Liver (tissue), 9 donors: ENCODE data around the gene PSIP1. TPM values are rescaled to one million over a fixed set of nuclear protein-coding genes. Genes with fewer than 3 reads are reported as not detected.
A peak's percentile ranks its signal among the peaks of the same experiment; 100 is the strongest.

Experiments
- DNase-seq: peaks from one replicate; pipeline ENCODE4 v3.0.0-alpha.2; 2017; ENCODE audit warnings: low spot score
- H3K27ac ChIP-seq, 2 donors: one replicate each; pipeline ENCODE4 v1.7.0; 2013; ENCODE audit warnings: inconsistent platforms in 2 of 2, low read length in 2 of 2, control low read depth in 1 of 2, low read depth in 1 of 2, mild to moderate bottlenecking in 1 of 2
- H3K27me3 ChIP-seq, 4 donors: one replicate each; pipeline versions ENCODE4 v1.6.1 to v1.7.0; 2013; ENCODE audit warnings: low read length in 3 of 4, inconsistent platforms in 1 of 4, mild to moderate bottlenecking in 1 of 4, moderate library complexity in 1 of 4; ENCODE audit not compliant: control insufficient read depth in 4 of 4, insufficient read depth in 4 of 4
- H3K36me3 ChIP-seq, 4 donors: one replicate each; pipeline versions ENCODE4 v1.6.1 to v1.7.0; 2013; ENCODE audit warnings: low read length in 3 of 4, mild to moderate bottlenecking in 3 of 4, low read depth in 1 of 4, moderate library complexity in 1 of 4; ENCODE audit not compliant: control insufficient read depth in 4 of 4, insufficient read depth in 3 of 4
- H3K4me1 ChIP-seq, 4 donors: one replicate each; pipeline versions ENCODE4 v1.6.1 to v1.7.0; 2013; ENCODE audit warnings: low read length in 3 of 4, mild to moderate bottlenecking in 3 of 4, moderate library complexity in 1 of 4; ENCODE audit not compliant: control insufficient read depth in 4 of 4, insufficient read depth in 4 of 4
- H3K4me3 ChIP-seq, 3 donors: one replicate each; pipeline versions ENCODE4 v1.6.1 to v1.7.0; 2013; ENCODE audit warnings: low read length in 3 of 3, control low read depth in 1 of 3, low read depth in 1 of 3, mild to moderate bottlenecking in 1 of 3
- H3K9ac ChIP-seq, 2 donors: one replicate each; pipeline ENCODE4 v1.7.0; 2013; ENCODE audit warnings: low read length in 2 of 2, mild to moderate bottlenecking in 2 of 2, moderate library complexity in 2 of 2, control low read depth in 1 of 2, low read depth in 1 of 2
- H3K9me3 ChIP-seq, 4 donors: one replicate each; pipeline versions ENCODE4 v1.6.1 to v1.7.0; 2013; ENCODE audit warnings: low read length in 3 of 4; ENCODE audit not compliant: control insufficient read depth in 4 of 4
- ATF3 ChIP-seq: IDR thresholded peaks from 2 replicates; pipeline ENCODE4 v1.6.1; 2016; ENCODE audit warnings: antibody characterized with exemption
- EGR1 ChIP-seq, 2 donors: IDR thresholded peaks; 2 replicates each; pipeline ENCODE4 v1.6.1; 2016 to 2018; ENCODE audit warnings: antibody characterized with exemption in 2 of 2, low read depth in 2 of 2
- HNF4A ChIP-seq, 2 donors: conservative IDR thresholded peaks; 2 replicates each; pipeline ENCODE4 v1.6.1; 2016; ENCODE audit warnings: antibody characterized with exemption in 2 of 2, mild to moderate bottlenecking in 2 of 2
- MAX ChIP-seq: IDR thresholded peaks from 2 replicates; pipeline ENCODE4 v1.6.1; 2016; ENCODE audit warnings: antibody characterized with exemption
- NR2F2 ChIP-seq: IDR thresholded peaks from 2 replicates; pipeline ENCODE4 v1.6.1; 2016; ENCODE audit warnings: antibody characterized with exemption
- REST ChIP-seq: IDR thresholded peaks from 2 replicates; pipeline ENCODE4 v1.6.1; 2016; ENCODE audit warnings: antibody characterized with exemption, mild to moderate bottlenecking
- SP1 ChIP-seq: IDR thresholded peaks from 2 replicates; pipeline ENCODE4 v1.6.1; 2018; ENCODE audit warnings: antibody characterized with exemption, mild to moderate bottlenecking
- TAF1 ChIP-seq: conservative IDR thresholded peaks from 2 replicates; pipeline ENCODE4 v1.6.1; 2016; ENCODE audit warnings: antibody characterized with exemption, mild to moderate bottlenecking
- YY1 ChIP-seq: IDR thresholded peaks from 2 replicates; pipeline ENCODE4 v1.6.1; 2016; ENCODE audit warnings: antibody characterized with exemption, mild to moderate bottlenecking
- WGBS: extraction: QIAGEN DNeasy Blood & Tissue Kit; methylation state at CpG from one replicate; pipeline ENCODE4 v1.1.7; 2013; 5-methylcytosine and 5-hydroxymethylcytosine counted together
- polyA plus RNA-seq, 2 donors: library from polyadenylated mRNA; stranded (reverse) in 1 of 2; unstranded in 1 of 2; fragments of 200-250 nt in 1 of 2; fragments of >200 nt in 1 of 2; fragmentation: Nextera tagmentation in 1 of 2; extraction: Ambion mirVana in 1 of 2; gene quantifications; one replicate each; pipeline versions ENCODE4 v1.2.1 to v1.2.3, GENCODE V29; 2013 to 2015
- total RNA-seq, 2 donors: library from RNA; depleted of rRNA; stranded (reverse); fragments of >200 nt; gene quantifications; one replicate each; pipeline ENCODE4 v1.2.3, GENCODE V29; 2014
- donor health status: healthy.
- donor health status: healthy.
- donor health status: healthy.
- donor health status: healthy.
- donor health status: healthy.

The PSIP1 gene
- total RNA-seq (10 to 100 TPM; 13.4 to 22.7 TPM), polyA plus RNA-seq (10 to 100 TPM in 1 of 2 donors, 1 to 10 TPM in 1; 9.2 to 13.1 TPM)

GRCh38 chr9:15510789-15511575, at the start of gene PSIP1:
Gene PSIP1 (minus strand): TSS chr9:15510970. CDS start chr9:15510188, 782 bp downstream.
- WGBS = under 1% methylated on average over 72 of the region's 72 CpGs
- H3K4me1 ChIP-seq = peaks cover 2 to 11% (median 8%) of the 10 kb centered on the region in 4 donors
- H3K9me3 ChIP-seq = no peaks in the 10 kb centered on the region

GRCh38 chr9:15553528-15553898, 42.7 kb upstream of the PSIP1 start:
- 4% methylated on average over 13 of the region's 13 CpGs for WGBS
- no peaks in the 10 kb centered on the region for H3K36me3 ChIP-seq
- peak overlapping the region in 1 of 2 donors; percentile 45 for H3K9ac ChIP-seq
- H3K4me1 ChIP-seq = peaks cover 0 to 17% (median 14%) of the 10 kb centered on the region in 4 donors
- H3K4me3 ChIP-seq = peak overlapping the region; percentile 61 to 81 (median 62)
- H3K27ac ChIP-seq = no peak overlapping the region
- no peaks in the 10 kb centered on the region for H3K9me3 ChIP-seq
- TF ChIP-seq REST (no peak), ATF3 (no peak), TAF1 (no peak), NR2F2 (no peak)
- no peak for DNase-seq
- no peaks in the 10 kb centered on the region for H3K27me3 ChIP-seq

More at GRCh38 chr9:15510789-15511575, at the start of gene PSIP1:
- TF ChIP-seq NR2F2 (no peak), ATF3 (peak; percentile 36), EGR1 (IDR thresholded peaks at IDR 0.05; ENCODE audit: low read depth in 2 of 2) (peak in 1 of 2 donors; percentile 41), MAX (peak; percentile 63)
- peak; percentile 85 for DNase-seq
- H3K27me3 ChIP-seq = no peaks in the 10 kb centered on the region
- H3K27ac ChIP-seq = peak within 1 kb of the TSS; percentile 67 to 80
- peaks cover 0 to 11% (median 2%) of the 10 kb centered on the region in 4 donors for H3K36me3 ChIP-seq
- H3K9ac ChIP-seq = peak within 1 kb of the TSS; percentile 72 to 79
- peak within 1 kb of the TSS; percentile 76 to 100 (median 94) for H3K4me3 ChIP-seq

GRCh38 chr9:15552636-15553527, 42.1 kb upstream of the PSIP1 start, which contains the start of gene CCDC171:
Gene CCDC171 (plus strand): TSS chr9:15553043. CDS start chr9:15564089, 11,046 bp downstream.
- peak; percentile 80 for DNase-seq
- Histone ChIP-seq H3K4me3 (peak within 1 kb of the TSS; percentile 61 to 81 (median 62)), H3K9me3 (no peaks in the 10 kb centered on the region), H3K4me1 (peaks cover 0 to 17% (median 14%) of the 10 kb centered on the region in 4 donors), H3K9ac (peak within 1 kb of the TSS; percentile 71 to 79), H3K27ac (peak within 1 kb of the TSS; percentile 20 to 69), H3K27me3 (no peaks in the 10 kb centered on the region), H3K36me3 (no peaks in the 10 kb centered on the region)
- WGBS = under 1% methylated on average over 65 of the region's 65 CpGs
- peak; percentile 18 for TF ChIP-seq TAF1
- peak; percentile 17 for TF ChIP-seq YY1
- peak; percentile 10 for TF ChIP-seq MAX
- TF ChIP-seq HNF4A (conservative IDR thresholded peaks at IDR 0.05) = no peak
- TF ChIP-seq SP1 = peak; percentile 20
